Fibroblast of lung (primary cell): ENCODE measurements around the gene EFCAB12. TPM values are rescaled to one million over a fixed set of nuclear protein-coding genes. Genes with fewer than 3 reads are reported as not detected.

Experiments
- DNase-seq, 2 donors: peaks; one replicate each; pipeline versions ENCODE4 v3.0.0 to v3.0.0-alpha.2; 2010; ENCODE audit warnings: low read depth in 2 of 2
- H2AFZ ChIP-seq: 2 replicates; pipeline ENCODE4 v1.5.1; 2012; ENCODE audit warnings: low read length, control low read depth, inconsistent platforms
- H3K27ac ChIP-seq: 2 replicates; pipeline ENCODE4 v1.5.1; 2011; ENCODE audit warnings: low read length, control low read depth; ENCODE audit not compliant: insufficient read depth
- H3K27me3 ChIP-seq: 2 replicates; pipeline ENCODE4 v1.5.1; 2011; ENCODE audit warnings: mild to moderate bottlenecking, low read length; ENCODE audit not compliant: control insufficient read depth, insufficient read depth
- H3K36me3 ChIP-seq: 2 replicates; pipeline ENCODE4 v1.5.1; 2011; ENCODE audit warnings: low read length; ENCODE audit not compliant: control insufficient read depth, insufficient read depth
- H3K4me1 ChIP-seq: 2 replicates; pipeline ENCODE4 v1.5.1; 2011; ENCODE audit warnings: low read length; ENCODE audit not compliant: control insufficient read depth, insufficient read depth; ENCODE audit errors: extremely low read depth
- H3K4me2 ChIP-seq: 2 replicates; pipeline ENCODE4 v1.5.1; 2011; ENCODE audit warnings: low read length, control low read depth; ENCODE audit not compliant: insufficient read depth; ENCODE audit errors: extremely low read depth
- H3K4me3 ChIP-seq, 4 experiments: fragments of 200-600 bp in 1 of 4; sonication (generic) in 1 of 4; replicated peaks in 1 of 4; 2 replicates each; pipeline ENCODE4 v1.5.1; 2011 to 2016; ENCODE audit warnings: low read length in 4 of 4, low read depth in 3 of 4, mild to moderate bottlenecking in 3 of 4, control low read depth in 2 of 4, inconsistent platforms in 1 of 4, mixed read lengths in 1 of 4; ENCODE audit not compliant: insufficient read depth in 1 of 4; ENCODE audit errors: control extremely low read depth in 1 of 4
- H3K79me2 ChIP-seq: 2 replicates; pipeline ENCODE4 v1.5.1; 2012; ENCODE audit warnings: mild to moderate bottlenecking, low read length, inconsistent platforms; ENCODE audit not compliant: control insufficient read depth, insufficient read depth
- H3K9ac ChIP-seq: 2 replicates; pipeline ENCODE4 v1.5.1; 2011; ENCODE audit warnings: mild to moderate bottlenecking, low read length, control low read depth; ENCODE audit not compliant: insufficient read depth
- H3K9me3 ChIP-seq: 2 replicates; pipeline ENCODE4 v1.5.1; 2012; ENCODE audit warnings: low read depth, low read length; ENCODE audit not compliant: control insufficient read depth, insufficient read depth
- H4K20me1 ChIP-seq: 2 replicates; pipeline ENCODE4 v1.5.1; 2011; ENCODE audit warnings: low read length; ENCODE audit not compliant: control insufficient read depth, insufficient read depth; ENCODE audit errors: extremely low read depth
- EZH2 ChIP-seq: IDR thresholded peaks from 2 replicates; pipeline ENCODE4 v1.5.1; 2012; ENCODE audit warnings: low read length, control low read depth, mild to moderate bottlenecking; ENCODE audit errors: missing control alignments
- polyA plus RNA-seq, 2 donors: library from polyadenylated mRNA; depleted of rRNA in 1 of 2; stranded (reverse) in 1 of 2; unstranded in 1 of 2; fragments of >200 nt; gene quantifications; 2 replicates each; pipeline ENCODE4 v1.2.1, GENCODE V29; 2011 to 2012; ENCODE audit warnings: missing spikeins in 1 of 2
- total RNA-seq: library from RNA; depleted of rRNA; stranded (reverse); fragments of >200 nt; gene quantifications from 2 replicates; pipeline ENCODE4 v1.2.1, GENCODE V29; 2014
- TF ChIP-seq, protein P1 (sequence below), 2 donors: IDR thresholded peaks in 1 of 2; conservative IDR thresholded peaks in 1 of 2; 1 replicate in 1 of 2; 2 replicates in 1 of 2; pipeline ENCODE4 v1.5.1; 2011 to 2012; ENCODE audit warnings: low read length in 2 of 2, control low read depth in 1 of 2, inconsistent platforms in 1 of 2, low read depth in 1 of 2, mild to moderate bottlenecking in 1 of 2

Gene EFCAB12
- total and polyA plus RNA-seq, 2 donors (not counting 1 experiment from before 2014, with no cell fraction given) = 0.17 TPM; not detected in 1

DNA sequence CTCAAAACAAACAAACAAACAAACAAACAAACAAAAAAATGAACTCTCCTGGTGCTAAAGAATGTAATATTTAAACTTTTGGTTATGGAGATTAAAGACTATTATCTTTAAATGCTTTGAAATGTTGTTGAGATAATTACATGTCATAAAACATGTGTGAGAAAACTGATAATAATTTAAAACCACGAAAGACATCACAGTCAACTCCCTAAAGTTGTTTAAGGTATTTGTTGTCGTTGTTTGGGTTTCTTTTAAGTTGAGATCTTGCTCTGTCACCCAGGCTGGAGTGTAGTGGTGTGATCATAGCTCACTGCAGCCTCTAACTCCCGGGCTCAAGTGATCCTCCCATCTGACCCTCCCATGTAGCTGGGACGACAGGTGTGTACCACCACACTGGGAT, 12.0 kb downstream of the EFCAB12 start:
- Histone ChIP-seq H4K20me1 (no peaks in the 10 kb centered on the region), H3K79me2 (no peaks in the 10 kb centered on the region), H3K9me3 (no peaks in the 10 kb centered on the region), H3K4me2 (no peak overlapping the region), H3K27me3 (no peaks in the 10 kb centered on the region), H3K4me3 (no peak overlapping the region), H3K9ac (no peak overlapping the region), H3K36me3 (no peaks in the 10 kb centered on the region), H3K4me1 (peaks cover 17% of the 10 kb centered on the region), H3K27ac (no peak overlapping the region), H2AFZ (no peak overlapping the region)
- DNase-seq = no peak
- TF ChIP-seq, protein P1, sequence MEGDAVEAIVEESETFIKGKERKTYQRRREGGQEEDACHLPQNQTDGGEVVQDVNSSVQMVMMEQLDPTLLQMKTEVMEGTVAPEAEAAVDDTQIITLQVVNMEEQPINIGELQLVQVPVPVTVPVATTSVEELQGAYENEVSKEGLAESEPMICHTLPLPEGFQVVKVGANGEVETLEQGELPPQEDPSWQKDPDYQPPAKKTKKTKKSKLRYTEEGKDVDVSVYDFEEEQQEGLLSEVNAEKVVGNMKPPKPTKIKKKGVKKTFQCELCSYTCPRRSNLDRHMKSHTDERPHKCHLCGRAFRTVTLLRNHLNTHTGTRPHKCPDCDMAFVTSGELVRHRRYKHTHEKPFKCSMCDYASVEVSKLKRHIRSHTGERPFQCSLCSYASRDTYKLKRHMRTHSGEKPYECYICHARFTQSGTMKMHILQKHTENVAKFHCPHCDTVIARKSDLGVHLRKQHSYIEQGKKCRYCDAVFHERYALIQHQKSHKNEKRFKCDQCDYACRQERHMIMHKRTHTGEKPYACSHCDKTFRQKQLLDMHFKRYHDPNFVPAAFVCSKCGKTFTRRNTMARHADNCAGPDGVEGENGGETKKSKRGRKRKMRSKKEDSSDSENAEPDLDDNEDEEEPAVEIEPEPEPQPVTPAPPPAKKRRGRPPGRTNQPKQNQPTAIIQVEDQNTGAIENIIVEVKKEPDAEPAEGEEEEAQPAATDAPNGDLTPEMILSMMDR (conservative IDR thresholded peaks at IDR 0.05 in 1 of 2, IDR thresholded peaks at IDR 0.05 in 1 of 2; ENCODE audit: low read depth in 1 of 2, low read length in 2 of 2) = no peak
- TF ChIP-seq EZH2 = no peak

DNA sequence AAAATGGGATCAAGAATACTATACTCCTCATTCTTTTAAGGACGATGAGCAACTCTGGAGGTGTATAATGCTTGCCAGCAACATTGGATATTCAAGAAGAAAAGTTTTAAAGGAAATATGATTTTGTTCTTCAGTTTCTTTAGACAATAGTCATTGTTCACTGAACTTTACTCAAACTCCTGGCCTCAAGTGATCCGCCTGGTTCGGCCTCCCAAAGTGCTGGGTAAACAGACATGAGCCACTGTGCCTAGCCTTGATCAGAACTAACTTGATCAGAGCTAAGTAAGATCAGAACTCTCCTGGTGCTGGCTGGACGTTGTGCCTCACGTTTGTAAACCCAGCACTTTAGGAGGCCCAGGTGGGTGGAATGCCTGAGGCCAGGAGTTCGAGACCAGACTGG, 12.6 kb downstream of the EFCAB12 start:
- no peak overlapping the region for H3K27ac ChIP-seq
- H3K4me1 ChIP-seq = peaks cover 17% of the 10 kb centered on the region
- H4K20me1 ChIP-seq = no peaks in the 10 kb centered on the region
- TF ChIP-seq EZH2 = no peak
- TF ChIP-seq, protein P1 (conservative IDR thresholded peaks at IDR 0.05 in 1 of 2, IDR thresholded peaks at IDR 0.05 in 1 of 2; ENCODE audit: low read depth in 1 of 2, low read length in 2 of 2) = no peak
- H3K27me3 ChIP-seq = no peaks in the 10 kb centered on the region
- H3K36me3 ChIP-seq = no peaks in the 10 kb centered on the region
- H3K4me2 ChIP-seq = no peak overlapping the region
- H2AFZ ChIP-seq = no peak overlapping the region
- no peaks in the 10 kb centered on the region for H3K79me2 ChIP-seq
- no peak for DNase-seq
- no peaks in the 10 kb centered on the region for H3K9me3 ChIP-seq
- no peak overlapping the region for H3K4me3 ChIP-seq
- no peak overlapping the region for H3K9ac ChIP-seq

DNA sequence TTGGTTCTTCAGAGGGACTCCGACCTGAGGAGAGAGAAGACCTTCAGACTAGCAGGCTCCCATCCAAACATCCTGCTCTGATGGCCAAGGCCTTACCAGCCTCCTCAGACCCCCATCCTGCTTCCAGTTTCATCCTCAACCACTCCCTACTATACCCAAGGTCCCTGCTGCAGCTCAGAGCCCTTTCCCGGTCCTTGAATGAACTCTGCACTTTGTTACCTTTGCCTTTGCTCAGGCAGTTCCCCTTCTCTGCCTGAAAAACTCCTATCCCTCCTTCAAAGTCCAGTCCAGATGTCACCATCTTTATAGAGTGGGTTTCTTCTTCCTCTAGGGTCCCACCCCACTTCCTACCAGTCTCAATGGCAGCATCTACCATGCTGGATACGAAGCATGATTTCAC, 13.1 kb downstream of the EFCAB12 start:
- Histone ChIP-seq H3K9ac (no peak overlapping the region), H3K27me3 (no peaks in the 10 kb centered on the region), H3K9me3 (no peaks in the 10 kb centered on the region), H3K36me3 (no peaks in the 10 kb centered on the region), H3K4me1 (peaks cover 17% of the 10 kb centered on the region), H4K20me1 (no peaks in the 10 kb centered on the region), H3K79me2 (no peaks in the 10 kb centered on the region), H3K4me3 (no peak overlapping the region), H3K27ac (no peak overlapping the region), H3K4me2 (no peak overlapping the region), H2AFZ (no peak overlapping the region)
- no peak for TF ChIP-seq EZH2
- TF ChIP-seq, protein P1 (conservative IDR thresholded peaks at IDR 0.05 in 1 of 2, IDR thresholded peaks at IDR 0.05 in 1 of 2; ENCODE audit: low read depth in 1 of 2, low read length in 2 of 2) = no peak
- DNase-seq = no peak
